Coronary artery (tissue), 2 donors: ENCODE measurements around the gene KCTD13.

Experiments
- DNase-seq: peaks from one replicate; pipeline ENCODE4 v3.0.0-alpha.2; 2017; ENCODE audit warnings: low spot score
- H3K27ac ChIP-seq, 2 donors: fragments of 200-600 bp; sonication (generic); one replicate each; pipeline ENCODE4 v1.5.1; 2016 to 2019
- H3K4me3 ChIP-seq: fragments of 200-600 bp; sonication (generic); 2 replicates; pipeline ENCODE4 v1.5.1; 2016; ENCODE audit warnings: mild to moderate bottlenecking, moderate library complexity
- CTCF ChIP-seq: fragments of 200-600 bp; sonication (generic); IDR thresholded peaks from one replicate; pipeline ENCODE4 v1.5.1; 2019; ENCODE audit warnings: antibody characterized with exemption

Gene KCTD13

GRCh38 chr16:29925781-29926710, at the start of gene KCTD13:
Gene KCTD13, minus strand, starts transcription at chr16:29926226. Its CDS starts 193 bp downstream, at chr16:29926033.
- DNase-seq = peak; percentile 91
- Histone ChIP-seq H3K4me3 (peak within 1 kb of the TSS; percentile 95), H3K27ac (peak within 1 kb of the TSS; percentile 68 to 94)
- no peak for TF ChIP-seq CTCF

- TF ChIP-seq CTCF = no peak
- Histone ChIP-seq H3K4me3 (peak overlapping the region; percentile 89), H3K27ac (peak overlapping the region in 1 of 2 donors; percentile 94)
- no peak for DNase-seq
Observed at GRCh38 chr16:29975134-29975538, 49.1 kb upstream of the KCTD13 start.

- peak; percentile 77 for DNase-seq
- Histone ChIP-seq H3K27ac (peak overlapping the region; percentile 93 to 94), H3K4me3 (peak overlapping the region; percentile 89)
- no peak for TF ChIP-seq CTCF
Observed at GRCh38 chr16:29974291-29975133, 48.5 kb upstream of the KCTD13 start.

GRCh38 chr16:29973384-29974246, 47.6 kb upstream of the KCTD13 start, which contains the start of gene TAOK2:
Gene TAOK2, plus strand, starts transcription at chr16:29973868. Its CDS starts 3,905 bp downstream, at chr16:29977773.
- peak; percentile 100 for DNase-seq
- peak within 1 kb of the TSS; percentile 89 for H3K4me3 ChIP-seq

GRCh38 chr16:29972992-29973383, 47.0 kb upstream of the KCTD13 start:
- H3K27ac ChIP-seq = peak overlapping the region in 1 of 2 donors; percentile 94
- H3K4me3 ChIP-seq = peak overlapping the region; percentile 89
- no peak for TF ChIP-seq CTCF
- DNase-seq = no peak

More at GRCh38 chr16:29973384-29974246, 47.6 kb upstream of the KCTD13 start, which contains the start of gene TAOK2:
- no peak for TF ChIP-seq CTCF
- peak within 1 kb of the TSS; percentile 93 to 94 for H3K27ac ChIP-seq

GRCh38 chr16:29972500-29972899, 46.5 kb upstream of the KCTD13 start:
- no peak overlapping the region for H3K4me3 ChIP-seq
- no peak for DNase-seq
- H3K27ac ChIP-seq = no peak overlapping the region
- no peak for TF ChIP-seq CTCF
